ENCODE measurements around the gene INHBC.

The INHBC gene

DNA sequence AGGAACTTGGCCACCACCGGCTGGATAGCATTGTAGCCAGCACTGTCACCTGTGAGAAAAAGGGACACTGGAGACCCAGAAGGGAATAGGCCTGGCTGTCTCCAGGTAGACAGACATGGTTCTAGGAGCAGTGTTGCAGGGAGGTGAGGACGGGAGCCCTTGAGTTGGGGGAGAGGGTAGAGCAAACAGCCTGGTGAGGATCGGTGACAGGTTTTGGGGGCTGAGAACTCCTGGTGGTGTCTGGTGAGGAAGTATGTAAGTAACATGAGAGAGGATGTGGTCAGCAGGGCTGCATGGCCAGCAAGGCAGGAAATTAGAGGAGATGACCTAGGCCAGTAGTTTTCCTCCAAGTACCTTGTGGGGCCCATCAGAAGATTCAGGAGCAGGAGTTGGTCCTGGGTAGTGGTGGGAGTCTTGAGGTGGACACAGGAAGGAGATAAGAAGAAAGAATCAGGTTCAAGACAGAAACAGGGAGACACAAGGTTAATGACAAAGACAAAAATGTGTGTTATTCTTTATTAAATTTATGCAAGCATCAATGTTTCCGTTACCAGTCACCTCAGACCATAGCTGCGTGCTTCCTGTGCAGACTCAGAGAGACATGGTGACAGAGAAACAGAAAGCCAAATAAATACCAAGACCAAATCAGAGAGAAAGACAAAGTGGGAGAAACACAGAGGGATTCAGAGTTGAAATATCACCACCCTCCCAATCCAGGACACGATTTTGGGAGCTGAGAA, 45.0 kb downstream of the INHBC start, which contains the start of gene ARHGAP9:
ARHGAP9 (minus strand) TSS at position 491 of the 740 bp plus-strand sequence; CDS start at position 31, 460 bp downstream.
- DNase-seq (ENCODE audit: insufficient read length, low spot score): no peak
- TF ChIP-seq, protein P1, sequence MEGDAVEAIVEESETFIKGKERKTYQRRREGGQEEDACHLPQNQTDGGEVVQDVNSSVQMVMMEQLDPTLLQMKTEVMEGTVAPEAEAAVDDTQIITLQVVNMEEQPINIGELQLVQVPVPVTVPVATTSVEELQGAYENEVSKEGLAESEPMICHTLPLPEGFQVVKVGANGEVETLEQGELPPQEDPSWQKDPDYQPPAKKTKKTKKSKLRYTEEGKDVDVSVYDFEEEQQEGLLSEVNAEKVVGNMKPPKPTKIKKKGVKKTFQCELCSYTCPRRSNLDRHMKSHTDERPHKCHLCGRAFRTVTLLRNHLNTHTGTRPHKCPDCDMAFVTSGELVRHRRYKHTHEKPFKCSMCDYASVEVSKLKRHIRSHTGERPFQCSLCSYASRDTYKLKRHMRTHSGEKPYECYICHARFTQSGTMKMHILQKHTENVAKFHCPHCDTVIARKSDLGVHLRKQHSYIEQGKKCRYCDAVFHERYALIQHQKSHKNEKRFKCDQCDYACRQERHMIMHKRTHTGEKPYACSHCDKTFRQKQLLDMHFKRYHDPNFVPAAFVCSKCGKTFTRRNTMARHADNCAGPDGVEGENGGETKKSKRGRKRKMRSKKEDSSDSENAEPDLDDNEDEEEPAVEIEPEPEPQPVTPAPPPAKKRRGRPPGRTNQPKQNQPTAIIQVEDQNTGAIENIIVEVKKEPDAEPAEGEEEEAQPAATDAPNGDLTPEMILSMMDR (IDR thresholded peaks at IDR 0.05; ENCODE audit: insufficient read depth, missing control alignments): no peak
- FAIRE-seq: no peak

DNA sequence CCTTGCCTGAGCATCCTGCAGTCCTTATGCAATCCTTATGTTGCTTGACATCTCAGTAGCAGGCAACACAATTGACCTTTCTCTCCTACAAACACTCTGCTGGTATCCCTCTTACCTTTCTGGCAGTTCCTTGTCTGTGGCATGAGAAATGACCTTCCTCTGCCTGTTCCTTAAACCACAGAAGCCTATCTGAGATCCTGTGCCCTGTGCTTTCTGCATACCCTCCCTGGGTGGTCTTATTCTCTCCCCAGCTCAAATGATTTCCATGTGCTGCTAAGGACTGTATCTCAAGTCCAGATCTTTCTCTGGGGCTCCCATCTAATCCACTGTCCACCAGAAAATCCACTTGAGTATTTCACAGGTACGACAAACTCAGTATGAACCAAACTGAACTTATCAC, 47.1 kb downstream of the INHBC start:
- no peak for FAIRE-seq
- TF ChIP-seq, protein P1 (IDR thresholded peaks at IDR 0.05; ENCODE audit: insufficient read depth, missing control alignments): no peak

DNA sequence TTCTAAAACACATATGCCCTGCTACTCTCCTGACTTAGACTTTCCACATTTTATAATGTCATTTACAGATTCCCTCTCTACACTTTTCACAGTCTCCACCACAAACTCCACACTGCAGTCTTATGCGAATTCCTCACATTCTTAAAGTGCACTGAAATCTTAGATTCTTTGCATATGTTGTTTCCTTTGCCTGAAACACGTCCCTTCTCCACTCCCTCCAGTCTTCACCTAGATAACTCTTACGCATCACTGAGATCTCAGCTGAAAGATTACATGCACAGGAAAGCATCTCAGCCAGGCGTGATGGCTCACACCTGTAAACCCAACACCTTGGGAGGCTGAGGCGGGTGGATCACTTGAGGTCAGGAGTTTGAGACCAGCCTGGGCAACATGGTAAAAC, 48.9 kb downstream of the INHBC start:
- FAIRE-seq (no peak), DNase-seq (ENCODE audit: insufficient read length, low spot score) (no peak)
- TF ChIP-seq, protein P1 (IDR thresholded peaks at IDR 0.05; ENCODE audit: insufficient read depth, missing control alignments): no peak

More for the DNA sequence above, 47.1 kb downstream of the INHBC start:
- no peak for DNase-seq (ENCODE audit: insufficient read length, low spot score)

GRCh38 chr12:57485695-57486094, 51.1 kb downstream of the INHBC start:
- DNase-seq (ENCODE audit: insufficient read length, low spot score) (no peak), FAIRE-seq (no peak)
- TF ChIP-seq, protein P1 (IDR thresholded peaks at IDR 0.05; ENCODE audit: insufficient read depth, missing control alignments): no peak

DNA sequence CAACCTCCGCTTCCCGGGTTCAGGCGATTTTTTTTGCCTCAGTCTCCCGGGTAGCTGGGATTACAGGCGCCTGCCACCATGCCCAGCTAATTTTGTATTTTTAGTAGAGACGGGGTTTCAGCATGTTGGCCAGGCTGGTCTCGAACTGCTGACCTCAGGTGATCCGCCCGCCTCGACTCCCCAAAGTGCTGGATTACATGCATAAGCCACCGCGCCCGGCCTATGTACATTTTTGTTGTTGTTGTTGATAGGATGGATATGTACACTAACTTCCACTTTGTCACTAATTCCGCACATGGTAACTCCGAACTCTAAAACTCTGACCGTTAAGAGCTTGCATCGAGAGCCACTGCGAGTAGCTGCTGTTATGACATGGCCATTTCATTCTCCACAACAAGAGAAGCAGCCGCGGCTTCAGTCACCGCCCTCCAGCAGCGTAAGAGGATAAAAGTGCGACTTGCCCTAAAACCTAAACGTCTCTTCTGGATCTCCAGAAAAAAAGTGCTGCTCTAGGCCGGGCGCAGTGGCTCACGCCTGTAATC, 52.5 kb downstream of the INHBC start:
- DNase-seq (ENCODE audit: insufficient read length, low spot score): no peak
- TF ChIP-seq, protein P1 (IDR thresholded peaks at IDR 0.05; ENCODE audit: insufficient read depth, missing control alignments): no peak
- FAIRE-seq: no peak

DNA sequence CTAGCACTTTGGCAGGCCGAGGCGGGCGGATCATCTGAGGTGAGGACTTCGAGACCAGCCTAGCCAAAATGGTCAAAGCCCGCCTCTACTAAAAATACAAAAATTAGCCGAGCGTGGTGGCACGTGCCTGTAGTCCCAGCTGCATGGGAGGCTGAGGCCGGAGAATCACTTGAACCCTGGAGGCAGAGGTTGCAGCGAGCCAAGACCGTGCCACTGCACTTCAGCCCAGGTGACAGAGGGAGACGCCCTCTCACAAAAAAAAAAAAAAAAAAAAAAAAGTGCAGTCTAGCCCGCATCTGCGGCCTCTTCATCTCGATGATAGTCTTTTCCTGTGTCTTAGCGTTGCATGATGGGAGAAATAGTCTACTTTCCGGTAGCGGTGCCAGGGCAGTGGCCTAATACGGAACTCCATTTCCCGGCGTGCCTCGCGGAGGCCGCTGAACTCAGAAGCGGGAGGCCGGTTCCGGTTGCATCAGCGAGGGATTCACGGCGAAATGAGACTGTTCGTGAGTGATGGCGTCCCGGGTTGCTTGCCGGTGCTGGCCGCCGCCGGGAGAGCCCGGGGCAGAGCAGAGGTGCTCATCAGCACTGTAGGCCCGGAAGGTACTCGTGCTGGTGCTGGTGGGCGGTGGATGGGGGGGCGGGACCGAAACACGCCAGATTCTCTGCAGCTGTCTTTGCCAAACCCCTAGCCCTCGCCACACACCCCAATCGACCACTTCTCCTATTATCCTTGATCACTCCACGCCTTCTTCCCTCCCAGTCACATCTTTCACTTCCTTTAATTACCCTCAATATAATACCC, 53.2 kb downstream of the INHBC start, which contains the start of gene MARS1:
MARS1 (plus strand) TSS at position 472 of the 805 bp plus-strand sequence; CDS start at position 495, 23 bp downstream.
- DNase-seq (ENCODE audit: insufficient read length, low spot score) (peak; percentile 63), FAIRE-seq (no peak)
- TF ChIP-seq, protein P1 (IDR thresholded peaks at IDR 0.05; ENCODE audit: insufficient read depth, missing control alignments): peak; percentile 31

All from D721Med (cell line).